HG02610 (cell line): ENCODE results near the gene ALDH16A1.

Source experiments
- ATAC-seq: cut with Tn5 transposase; IDR thresholded peaks from one replicate; pipeline ENCODE4 v1.9.1; 2021; ENCODE audit warnings: mild to moderate bottlenecking, moderate library complexity; ENCODE audit not compliant: unreplicated experiment

Gene ALDH16A1

DNA sequence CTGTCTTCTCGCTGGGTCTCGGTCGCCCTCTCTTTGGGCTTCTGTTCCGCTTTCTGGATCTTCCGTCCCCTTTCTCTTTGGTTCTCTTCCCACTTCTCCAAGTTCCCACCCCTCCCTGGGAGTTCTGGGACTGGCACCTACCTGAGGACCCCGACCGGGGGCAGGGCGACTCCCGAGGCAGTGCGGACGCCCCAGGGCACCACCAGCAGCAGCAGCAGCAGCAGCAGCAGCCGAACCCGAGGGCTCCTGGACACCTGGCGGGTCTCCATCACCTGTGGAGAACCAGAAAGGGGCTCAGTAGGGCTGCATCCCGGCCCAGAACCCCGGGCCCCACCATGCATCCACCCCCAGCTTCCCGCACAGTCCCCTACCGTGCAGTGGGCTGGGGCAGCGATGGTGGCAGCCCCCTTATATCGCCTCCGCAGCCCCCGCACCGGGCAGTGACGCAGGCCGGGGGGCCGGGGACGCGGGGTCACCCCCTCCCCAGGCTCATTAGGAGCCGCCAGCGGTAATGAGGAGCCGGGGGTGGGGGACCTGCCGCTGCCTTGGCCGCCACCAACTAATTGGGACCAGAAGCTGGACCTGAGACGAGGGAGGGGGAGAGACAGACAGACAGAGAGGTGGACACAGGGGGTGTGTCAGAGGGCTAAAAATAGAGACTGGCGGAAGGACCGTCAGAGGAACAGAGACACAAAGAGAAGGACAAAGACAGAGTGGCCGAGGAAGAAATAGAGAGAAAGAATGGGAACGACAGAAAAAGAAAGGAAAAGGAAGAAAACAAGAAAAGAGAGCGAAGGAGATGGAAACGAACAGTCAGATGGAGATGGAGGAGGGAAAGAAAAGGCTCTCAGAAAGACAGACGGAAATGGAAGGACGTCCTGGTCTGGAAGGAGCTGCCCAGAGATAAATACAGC, 29.7 kb upstream of the ALDH16A1 start, which contains the start of gene PTH2:
PTH2 (minus strand) TSS at position 371 of the 914 bp plus-strand sequence; CDS start at position 269, 102 bp downstream.
- ATAC-seq = no peak

DNA sequence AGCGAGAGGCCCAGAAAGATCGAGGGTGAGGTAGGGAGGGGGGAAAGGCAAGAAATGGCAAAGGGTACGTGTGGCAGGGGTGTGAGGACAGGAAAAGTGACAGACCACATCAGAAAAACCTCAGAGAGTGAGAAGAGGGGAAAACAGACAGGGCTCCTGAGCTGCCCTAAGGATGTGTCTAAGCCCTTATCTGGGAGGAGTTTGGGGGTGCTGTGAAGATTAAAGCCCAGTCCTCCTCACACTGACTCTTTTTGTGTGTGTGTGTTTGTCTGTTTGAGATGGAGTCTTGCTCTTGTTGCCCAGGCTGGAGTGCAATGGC, 29.1 kb upstream of the ALDH16A1 start:
- ATAC-seq = no peak

DNA sequence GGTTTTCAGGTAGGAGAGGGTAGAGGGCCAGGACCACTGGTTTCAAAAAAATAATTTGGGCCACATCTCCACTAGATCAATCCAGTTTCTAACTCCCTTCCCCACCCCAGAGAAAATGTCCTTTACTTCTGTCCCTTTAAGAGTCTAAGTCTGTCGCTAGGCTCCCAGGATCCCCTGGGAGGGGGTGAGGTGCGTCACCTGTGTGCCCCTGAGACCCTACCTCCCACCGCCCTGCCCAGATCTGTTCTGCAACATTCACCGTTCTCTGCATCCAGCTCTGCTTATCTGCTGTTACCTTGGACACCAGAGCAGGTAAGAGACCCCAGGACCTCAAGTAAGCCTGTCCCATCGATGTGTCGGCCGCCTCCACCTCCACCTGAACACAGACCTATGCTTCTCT, 27.8 kb upstream of the ALDH16A1 start, which contains the start of gene GFY:
GFY (plus strand) TSS at position 211 of the 400 bp plus-strand sequence. CDS start 1,043 bp downstream, outside the sequence.
- ATAC-seq = no peak

DNA sequence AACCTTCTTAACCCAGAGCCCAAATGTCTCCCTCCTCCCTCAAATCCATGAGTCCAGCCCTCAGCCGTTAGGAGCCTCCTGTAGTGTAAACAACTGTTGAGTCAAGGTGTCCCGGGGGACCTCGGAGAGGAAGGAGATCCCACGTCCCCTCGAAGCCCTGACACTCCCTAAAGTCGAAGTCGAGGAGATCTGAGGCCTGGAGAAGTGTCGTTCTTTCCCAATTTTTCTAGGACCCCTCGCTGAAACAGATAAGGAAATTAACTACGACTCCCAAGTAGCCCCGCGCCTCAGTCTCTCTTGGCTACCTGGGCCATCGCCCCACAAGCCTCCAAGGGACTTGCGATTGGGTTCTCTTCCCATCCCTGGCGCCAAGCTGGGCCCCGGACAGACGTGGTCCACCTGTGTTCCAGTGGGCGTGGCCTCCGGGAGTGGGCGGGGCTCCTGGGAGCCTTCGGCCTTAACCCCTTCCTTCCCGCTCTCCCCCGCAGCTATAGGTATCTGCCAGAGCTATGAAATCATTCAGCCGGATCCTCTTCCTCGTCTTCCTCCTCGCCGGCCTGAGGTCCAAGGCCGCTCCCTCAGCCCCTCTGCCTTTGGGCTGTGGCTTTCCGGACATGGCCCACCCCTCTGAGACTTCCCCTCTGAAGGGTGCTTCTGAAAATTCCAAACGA, 27.0 kb upstream of the ALDH16A1 start:
- ATAC-seq = no peak

DNA sequence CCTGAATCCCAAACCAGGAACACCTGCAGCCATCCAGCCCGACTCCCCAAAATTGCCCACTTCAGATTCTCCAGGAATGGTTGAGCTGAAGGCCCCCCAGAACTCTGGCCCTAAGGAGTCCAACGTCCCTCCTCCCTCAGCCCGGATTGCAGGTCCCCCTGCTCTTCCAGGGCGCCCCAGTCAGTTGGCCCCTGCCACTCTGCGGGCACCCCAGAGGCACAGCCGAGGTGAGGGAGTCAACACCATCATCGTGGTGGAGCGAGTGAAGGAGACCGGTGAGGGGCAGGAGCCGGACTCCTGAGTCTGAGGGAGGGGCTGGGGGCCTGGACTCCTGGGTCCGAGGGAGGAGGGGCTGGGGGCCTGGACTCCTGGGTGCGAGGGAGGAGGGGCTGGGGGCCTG, 25.7 kb upstream of the ALDH16A1 start:
- ATAC-seq = no peak

DNA sequence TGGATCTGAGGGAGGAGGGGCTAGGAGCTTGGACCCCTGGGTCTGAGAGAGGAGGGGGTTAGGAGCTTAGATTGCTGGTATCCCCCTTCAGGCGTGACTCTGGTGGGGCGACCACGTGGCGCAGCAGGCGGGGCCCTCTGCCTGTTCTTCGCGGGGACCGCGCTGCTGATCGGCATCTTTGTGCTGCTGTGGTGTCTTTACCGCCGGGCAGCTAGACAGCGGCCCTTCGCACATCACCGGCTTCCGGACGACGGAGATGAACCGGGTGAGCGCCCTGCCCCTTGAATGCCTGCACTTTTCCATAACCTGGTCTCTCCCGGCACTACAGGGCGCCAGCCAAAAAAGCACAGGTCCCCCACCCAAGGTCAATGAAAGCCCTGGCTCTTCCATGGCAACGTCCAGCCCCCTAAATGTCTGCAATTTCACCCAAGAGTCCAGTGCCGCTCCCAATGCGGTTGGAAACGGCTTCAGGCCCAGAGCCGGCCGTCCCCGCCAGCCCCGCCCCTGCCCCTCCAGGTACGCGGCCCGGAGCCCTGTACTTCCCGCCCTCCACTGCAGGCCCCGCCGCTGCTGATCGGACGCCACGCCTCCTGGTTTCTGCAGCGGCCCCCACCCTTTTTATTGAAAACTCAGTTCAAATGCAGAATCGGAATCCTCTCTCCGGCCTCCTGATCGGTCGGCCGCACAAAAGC, 25.0 kb upstream of the ALDH16A1 start:
- no peak for ATAC-seq

DNA sequence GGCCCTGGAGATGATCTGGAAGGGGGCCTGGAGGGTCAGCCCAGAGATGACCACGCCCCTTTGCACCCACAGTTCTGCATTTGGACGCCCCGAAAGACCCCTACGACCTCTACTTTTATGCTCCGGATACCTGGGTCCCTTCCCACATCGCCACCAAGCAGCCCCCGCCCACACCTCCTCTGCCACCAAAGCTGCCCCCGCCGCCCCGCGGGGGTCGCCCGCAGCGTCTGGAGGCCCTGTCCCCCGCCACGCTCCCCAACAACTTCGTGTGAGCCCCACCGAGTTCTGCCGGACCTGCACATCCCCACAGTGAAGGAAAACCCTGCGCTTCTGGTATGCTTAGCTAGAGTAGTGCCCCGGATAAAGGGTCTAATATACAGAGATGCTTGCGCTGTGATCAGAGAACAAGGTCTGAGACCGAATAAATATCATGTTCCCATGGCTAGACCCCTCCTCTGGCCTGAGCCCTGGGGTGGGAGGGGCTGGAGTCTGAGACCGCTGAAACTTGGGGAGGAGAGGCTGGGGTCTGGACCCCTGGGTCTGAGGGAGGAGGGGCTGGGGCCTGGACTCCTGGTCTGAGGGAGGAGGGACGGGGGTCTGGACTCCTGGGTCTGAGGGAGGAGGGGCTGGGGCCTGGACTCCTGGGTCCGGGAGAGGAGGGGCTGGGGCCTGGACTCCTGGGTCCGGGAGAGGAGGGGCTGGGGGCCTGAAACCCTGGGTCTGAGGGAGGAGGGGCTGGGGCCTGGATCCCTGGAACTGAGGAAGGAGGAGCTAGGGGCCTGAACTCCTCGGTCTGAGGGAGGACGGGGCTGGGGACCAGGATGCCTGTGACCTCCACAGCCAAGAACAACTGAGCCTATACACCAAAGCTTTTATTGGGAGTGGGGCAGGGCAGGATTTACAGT, 24.2 kb upstream of the ALDH16A1 start:
- ATAC-seq = no peak

DNA sequence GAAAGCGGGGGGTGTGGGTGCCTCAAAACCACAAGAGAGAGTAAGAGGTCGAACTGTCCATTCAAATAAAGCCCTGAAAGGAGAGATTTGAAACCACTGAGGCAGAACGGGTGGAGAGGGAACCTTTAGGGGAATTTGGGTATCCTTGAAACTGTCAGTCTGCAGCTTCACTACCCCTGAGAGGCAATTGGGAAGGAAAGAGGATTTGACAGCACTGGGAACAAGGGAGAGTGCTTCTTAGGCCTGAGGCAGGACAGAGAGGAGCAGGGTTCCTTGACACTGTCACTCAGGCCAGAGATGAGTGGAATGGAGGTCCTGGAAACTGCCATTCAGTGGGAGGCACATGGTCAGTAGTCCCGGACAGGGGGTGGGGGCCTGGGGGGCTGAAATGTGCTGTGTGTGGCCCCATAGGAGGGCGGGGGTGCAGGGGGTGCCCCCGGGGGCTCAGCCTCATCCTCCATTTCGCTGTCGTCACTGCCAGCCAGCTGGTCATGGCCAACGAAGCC, 22.8 kb upstream of the ALDH16A1 start:
- no peak for ATAC-seq

DNA sequence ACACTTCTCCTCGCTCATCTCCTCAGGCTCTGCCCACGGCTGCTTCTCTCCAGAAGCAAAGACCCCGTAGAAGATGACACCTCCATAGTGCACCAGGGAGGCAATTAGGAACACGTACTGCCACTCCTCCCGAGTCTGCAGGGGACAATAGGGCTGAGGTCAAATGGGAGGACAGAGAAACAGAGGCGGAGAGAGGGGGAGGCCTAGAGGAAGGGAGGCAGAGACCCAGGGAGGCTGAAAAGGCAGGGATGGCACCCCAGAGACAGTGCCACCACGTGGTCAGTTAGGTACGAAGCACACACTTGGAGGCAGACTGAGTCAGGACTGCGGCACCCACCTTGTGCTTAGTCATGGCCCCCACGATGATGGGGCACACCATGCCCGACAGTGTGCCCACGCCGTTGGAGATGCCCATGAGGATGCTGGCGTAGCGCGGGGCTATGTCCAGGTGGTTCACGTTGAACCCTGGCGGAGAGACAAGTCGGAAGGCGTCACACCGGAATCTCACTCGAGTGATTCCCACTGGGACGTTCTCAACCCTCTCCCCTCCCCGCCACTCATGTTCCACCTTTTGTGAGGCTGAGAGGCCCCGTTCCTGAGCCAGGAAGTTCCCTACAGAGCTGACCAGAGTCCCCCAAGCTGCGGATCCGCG, 22.2 kb upstream of the ALDH16A1 start:
- ATAC-seq = no peak

DNA sequence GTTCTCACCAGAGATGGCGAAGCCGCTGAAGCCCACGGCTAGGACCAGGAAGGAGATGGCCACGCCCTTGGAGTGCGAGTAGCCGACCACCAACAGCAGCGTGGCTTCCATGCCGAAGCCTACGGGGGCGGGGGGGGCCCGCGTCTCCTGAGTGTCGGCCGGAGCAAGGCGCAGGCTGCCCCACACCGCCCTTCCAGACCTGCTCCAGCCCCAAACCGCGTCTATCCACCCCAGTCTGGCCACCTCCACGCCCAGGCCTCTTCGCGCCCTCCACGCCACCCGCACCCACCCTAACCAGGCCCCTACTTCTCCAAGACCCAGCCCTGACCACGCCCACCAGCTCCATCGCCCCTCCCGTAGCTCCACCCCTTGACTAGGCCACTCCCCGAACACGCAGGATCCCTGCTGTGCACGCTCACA, 21.7 kb upstream of the ALDH16A1 start:
- ATAC-seq = no peak

DNA sequence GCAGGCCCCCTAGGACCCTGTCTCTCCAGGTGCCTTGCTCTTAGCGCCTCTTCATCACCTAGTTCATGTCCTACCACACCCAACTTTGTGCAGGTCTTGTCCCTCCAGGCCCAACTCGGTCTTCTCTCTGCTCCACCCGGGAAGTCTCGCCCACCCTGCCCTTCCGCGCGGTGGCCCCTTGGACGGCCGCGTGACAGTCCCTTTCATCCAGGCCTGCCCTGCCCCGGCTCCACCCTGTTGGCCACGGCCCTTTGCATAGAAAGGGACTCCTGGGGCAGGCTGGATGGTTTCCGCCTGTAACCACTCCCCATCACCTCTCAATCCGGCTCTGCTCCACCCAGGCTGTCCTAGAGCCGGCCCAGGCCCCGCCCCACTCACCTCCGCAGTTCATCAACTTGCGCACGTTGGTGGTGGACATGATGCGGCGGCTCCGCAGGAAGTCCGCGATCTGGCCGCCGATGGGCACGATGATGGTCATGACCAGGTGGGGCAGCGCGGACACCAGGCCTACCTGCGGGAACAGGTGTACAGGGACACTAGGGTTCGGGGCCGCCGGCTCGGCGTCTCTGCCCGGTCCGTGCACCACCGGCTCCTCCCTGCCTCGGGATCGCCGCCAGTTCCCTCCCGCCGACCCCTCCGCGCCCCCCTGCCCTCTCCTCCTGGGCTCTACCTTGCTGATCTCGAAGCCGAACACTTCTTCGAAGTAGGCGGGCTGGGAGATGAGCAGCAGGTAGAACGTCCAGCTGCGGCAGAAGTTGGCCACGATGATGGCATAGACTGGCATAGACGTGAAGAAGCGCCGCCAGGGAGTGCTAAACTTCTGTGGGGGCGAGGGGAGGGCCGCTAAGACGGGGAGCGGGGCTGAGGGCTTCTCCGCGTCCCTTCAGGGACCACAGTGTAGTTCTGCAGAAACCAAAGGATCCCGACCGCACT, 20.6 kb upstream of the ALDH16A1 start:
- no peak for ATAC-seq

DNA sequence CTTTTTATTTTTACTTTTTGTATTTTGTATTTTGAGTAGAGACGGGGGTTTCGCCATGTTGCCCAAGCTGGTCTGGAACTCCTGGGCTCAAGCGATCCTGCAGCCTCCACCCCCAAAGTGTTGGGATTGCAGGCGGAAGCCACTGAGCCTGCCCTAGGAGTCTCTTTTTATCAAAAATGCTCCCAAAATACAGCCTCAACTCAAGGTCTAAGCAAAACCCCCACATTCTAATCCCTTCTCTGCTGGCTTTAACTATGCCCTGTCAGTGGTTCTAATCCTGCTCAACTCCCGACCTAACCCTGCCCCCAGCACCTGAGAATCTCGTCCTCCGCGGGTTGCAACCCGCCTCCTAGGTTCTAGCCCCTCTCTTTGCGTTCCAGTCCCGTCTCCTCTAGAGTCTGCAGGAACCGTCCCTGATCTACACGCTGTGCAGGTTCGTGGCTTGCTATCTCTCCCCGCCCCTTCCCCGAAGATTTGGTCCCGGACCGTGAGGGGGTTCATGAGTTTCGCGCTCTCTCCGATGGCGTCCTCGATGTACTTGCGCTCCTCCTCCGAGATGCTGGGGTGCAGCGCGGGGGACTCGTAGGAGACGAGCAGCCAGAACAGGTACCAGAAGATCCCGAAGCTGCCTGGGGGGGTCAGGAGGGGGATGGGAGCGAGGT, 19.7 kb upstream of the ALDH16A1 start:
- ATAC-seq = no peak

DNA sequence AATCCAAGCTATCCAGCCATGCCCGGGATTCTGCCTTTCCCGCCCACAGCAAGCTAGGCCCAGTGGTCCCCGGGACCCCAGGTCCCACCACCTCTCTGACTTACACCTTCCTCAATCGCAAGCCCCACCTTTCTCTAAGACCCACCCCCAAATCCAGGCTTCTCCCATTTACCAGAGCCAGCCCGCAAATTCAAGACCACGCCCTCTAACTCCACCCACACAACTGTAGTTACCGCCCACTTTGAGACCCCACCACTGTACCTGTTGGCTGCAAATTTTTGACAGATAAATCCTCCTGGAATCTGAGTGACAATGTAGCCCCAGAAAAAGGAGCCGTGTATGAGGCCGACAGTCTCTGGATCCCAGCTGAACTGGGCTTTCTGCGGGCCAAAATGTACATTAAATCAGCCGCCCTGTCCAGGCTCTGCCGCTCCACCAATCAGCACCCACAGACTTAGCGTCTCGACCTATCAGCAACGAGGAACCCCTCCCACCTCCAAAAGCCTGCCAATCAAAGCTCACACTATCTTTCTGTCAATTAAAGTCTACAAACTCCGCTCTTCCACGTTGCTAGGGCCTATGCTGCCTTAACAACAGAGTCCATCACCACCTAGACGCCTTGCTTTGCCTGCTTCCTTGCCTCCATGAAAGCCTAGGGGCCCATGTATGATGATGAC, 18.0 kb upstream of the ALDH16A1 start:
- no peak for ATAC-seq

DNA sequence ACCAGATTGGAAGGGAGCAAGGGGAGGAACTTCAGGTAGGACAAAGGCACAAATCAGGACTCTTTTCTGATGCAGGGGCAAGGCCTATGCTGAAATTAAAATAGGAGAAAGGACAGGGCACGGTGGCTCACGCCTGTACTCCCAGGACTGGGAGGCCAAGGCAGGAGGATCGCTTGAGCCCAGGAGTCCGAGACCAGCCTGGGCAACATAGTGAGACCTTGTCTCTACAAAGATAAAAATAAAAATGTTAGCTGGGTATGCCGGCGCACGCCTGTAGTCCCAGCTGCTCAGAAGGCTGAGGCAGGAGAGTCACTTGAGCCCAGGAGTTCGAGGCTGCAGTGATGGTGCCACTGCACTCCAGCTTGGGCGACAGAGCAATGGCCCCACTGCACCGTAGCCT, 17.4 kb upstream of the ALDH16A1 start:
- ATAC-seq = no peak

DNA sequence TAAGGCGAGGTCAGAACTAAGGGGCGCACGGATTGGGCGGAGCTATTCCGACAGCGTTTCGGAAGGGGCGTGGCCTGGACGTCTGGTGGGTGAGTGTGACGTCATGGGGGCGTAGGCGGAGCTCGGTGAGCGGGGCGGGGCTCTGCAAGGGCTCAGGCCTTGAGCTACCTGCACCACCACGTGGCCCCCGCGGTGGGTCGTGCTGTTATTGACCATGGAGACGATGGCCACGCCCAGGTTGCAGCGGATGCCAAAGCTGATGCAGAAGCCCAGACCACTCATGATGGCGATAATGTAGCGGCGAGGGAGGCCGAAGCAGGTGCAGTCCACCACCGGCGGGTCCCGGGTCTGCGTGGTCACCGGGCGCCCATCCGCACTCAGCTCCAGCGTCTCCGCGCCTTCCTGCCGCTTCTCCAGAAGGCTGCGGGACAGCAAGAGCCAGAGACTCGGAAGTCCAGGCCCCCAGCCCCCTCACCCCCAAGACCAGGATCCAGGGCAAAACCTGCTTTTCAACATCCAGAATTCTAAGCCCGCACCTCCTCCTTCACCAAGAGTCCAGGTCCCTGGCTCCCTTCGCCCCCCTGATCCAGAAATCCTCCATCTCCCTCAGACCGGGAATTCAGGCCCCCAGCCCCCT, 16.5 kb upstream of the ALDH16A1 start:
- no peak for ATAC-seq

DNA sequence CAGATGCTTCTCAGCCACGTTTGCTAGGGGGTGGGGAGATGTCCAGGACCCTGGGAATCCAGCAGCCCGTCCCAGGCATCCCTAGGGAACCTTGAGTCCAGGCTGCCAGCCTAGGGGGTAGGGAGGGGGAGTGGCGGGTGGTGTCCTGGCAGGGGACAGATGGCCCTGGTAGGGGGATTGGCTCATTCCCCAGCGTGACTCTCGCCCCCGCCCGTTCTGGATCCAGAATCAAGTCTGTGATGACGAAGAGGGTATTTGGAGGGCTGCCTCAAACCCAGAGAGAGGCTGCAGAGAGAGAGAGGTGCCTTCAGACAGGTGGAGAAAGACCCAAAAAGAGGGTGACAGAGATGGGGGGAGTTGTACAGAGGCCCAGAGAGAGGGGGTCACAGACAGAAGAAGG, 15.8 kb upstream of the ALDH16A1 start:
- no peak for ATAC-seq

DNA sequence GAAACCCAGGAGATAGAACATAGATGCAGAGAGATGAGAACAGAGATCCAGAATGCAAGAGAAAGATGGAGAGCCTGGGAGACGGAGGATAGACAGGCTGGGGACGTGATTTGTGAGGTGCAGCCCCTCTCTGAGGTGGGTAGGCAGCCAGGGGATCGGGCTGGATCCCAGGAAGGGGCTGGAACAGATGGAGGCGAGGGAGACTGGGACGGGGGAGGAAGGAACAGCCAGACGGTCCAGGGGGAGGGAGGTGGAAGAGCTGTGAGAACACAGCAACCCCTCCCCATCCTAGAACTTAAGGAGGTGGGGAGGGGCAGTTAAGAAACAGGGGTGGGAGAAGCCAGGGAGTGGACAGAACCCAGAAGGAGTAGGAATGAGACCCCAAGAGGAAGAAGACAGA, 14.8 kb upstream of the ALDH16A1 start:
- no peak for ATAC-seq
